Mucosa of gallbladder (tissue), 1 donor: ENCODE results near the gene EP400. TPM values are rescaled to one million over a fixed set of nuclear protein-coding genes. Genes with fewer than 3 reads are reported as not detected.
"Not testable (repeated sequence)": the region's sequence is repeated elsewhere in the genome, so short reads cannot be mapped to it uniquely, and the experiment has no call there.

ENCODE experiments used
- DNase-seq: peaks from one replicate; pipeline ENCODE4 v3.0.0-alpha.2; 2020; ENCODE audit warnings: low spot score
- total RNA-seq: library from RNA; stranded (reverse); gene quantifications from one replicate; pipeline ENCODE4 v1.2.1, GENCODE V29; 2021
- donor health status: DM: no; HTN: no; CAD: no.

EP400 gene
- total RNA-seq, 1 donor from 2014 or later = 42.5 TPM

GRCh38 chr12:131950182-131950913 is 606 bp downstream of the EP400 start:
- DNase-seq = no peak

GRCh38 chr12:131953810-131954209 is 4.1 kb downstream of the EP400 start:
- not testable (repeated sequence) for DNase-seq

GRCh38 chr12:131954460-131954859 is 4.7 kb downstream of the EP400 start:
- DNase-seq = not testable (repeated sequence)

- no peak for DNase-seq
Observed at GRCh38 chr12:131959116-131959515, 9.4 kb downstream of the EP400 start.

GRCh38 chr12:131959641-131960589 is 10.2 kb downstream of the EP400 start:
- no peak for DNase-seq

GRCh38 chr12:131960590-131961325 is 11.0 kb downstream of the EP400 start:
- not testable (repeated sequence) for DNase-seq

GRCh38 chr12:131961328-131961727 is 11.6 kb downstream of the EP400 start:
- not testable (repeated sequence) for DNase-seq

- no peak for DNase-seq
Observed at GRCh38 chr12:131962069-131962468, 12.3 kb downstream of the EP400 start.

GRCh38 chr12:131963381-131963780 is 13.6 kb downstream of the EP400 start:
- no peak for DNase-seq

GRCh38 chr12:131965073-131965472 is 15.3 kb downstream of the EP400 start:
- DNase-seq = no peak

GRCh38 chr12:131971226-131971625 is 21.5 kb downstream of the EP400 start:
- DNase-seq = no peak

- no peak for DNase-seq
Observed at GRCh38 chr12:131975228-131975627, 25.5 kb downstream of the EP400 start.

GRCh38 chr12:131979606-131980005 is 29.9 kb downstream of the EP400 start:
- DNase-seq = no peak

GRCh38 chr12:131980263-131980662 is 30.5 kb downstream of the EP400 start:
- no peak for DNase-seq

GRCh38 chr12:131981388-131981787 is 31.6 kb downstream of the EP400 start:
- no peak for DNase-seq

- no peak for DNase-seq
Observed at GRCh38 chr12:131982041-131982440, 32.3 kb downstream of the EP400 start.

GRCh38 chr12:131983026-131983425 is 33.3 kb downstream of the EP400 start:
- no peak for DNase-seq

GRCh38 chr12:131983554-131983953 is 33.8 kb downstream of the EP400 start:
- DNase-seq = no peak

GRCh38 chr12:131984334-131984733 is 34.6 kb downstream of the EP400 start:
- no peak for DNase-seq

GRCh38 chr12:131985510-131985875 is 35.8 kb downstream of the EP400 start:
- not testable (repeated sequence) for DNase-seq

- no peak for DNase-seq
Observed at GRCh38 chr12:131986361-131986760, 36.6 kb downstream of the EP400 start.

- DNase-seq = no peak
Observed at GRCh38 chr12:131986910-131987309, 37.2 kb downstream of the EP400 start.
